Activated CD8-positive, alpha-beta T cell treated with anti-CD3 and anti-CD28 coated beads for 36 hours (primary cell): ENCODE data around the gene MRPL49. TPM values are rescaled to one million over a fixed set of nuclear protein-coding genes. Genes with fewer than 3 reads are reported as not detected.

Source experiments
- ATAC-seq: fragments of 200-7000 bp; cut with Tn5 transposase; one replicate; pipeline ENCODE4 v1.10.0; 2021; ENCODE audit warnings: mild to moderate bottlenecking, moderate library complexity
- CTCF ChIA-PET: fragments of 350-600 bp; sonication (Branson Sonifier 250); formaldehyde crosslinking; loops from one replicate; lab custom pipeline; 2021; ENCODE audit warnings: antibody characterized with exemption; lab: Charles Lee
- POLR2A ChIA-PET: fragments of 350-600 bp; sonication (Branson Sonifier 250); formaldehyde crosslinking; loops from one replicate; lab custom pipeline; 2021; ENCODE audit warnings: antibody characterized with exemption; lab: Charles Lee
- DNase-seq: peaks from one replicate; pipeline ENCODE4 v3.0.0-alpha.2; 2020
- H3K27ac Mint-ChIP-seq: one replicate; pipeline ENCODE4 v1.8.0; 2021; ENCODE audit warnings: mild to moderate bottlenecking, mixed read lengths
- H3K27me3 Mint-ChIP-seq: one replicate; pipeline ENCODE4 v1.8.0; 2021; ENCODE audit warnings: mixed read lengths
- H3K36me3 Mint-ChIP-seq: one replicate; pipeline ENCODE4 v1.8.0; 2021; ENCODE audit warnings: low read depth, mixed read lengths
- H3K4me1 Mint-ChIP-seq: one replicate; pipeline ENCODE4 v1.8.0; 2021; ENCODE audit warnings: low read depth, mixed read lengths
- H3K4me3 Mint-ChIP-seq: one replicate; pipeline ENCODE4 v1.8.0; 2021; ENCODE audit warnings: mild to moderate bottlenecking, moderate library complexity, mixed read lengths
- H3K9me3 Mint-ChIP-seq: one replicate; pipeline ENCODE4 v1.8.0; 2021; ENCODE audit warnings: mixed read lengths
- CTCF ChIP-seq: fragments of 200-600 bp; IDR thresholded peaks from one replicate; pipeline ENCODE4 v1.8.0; 2022; ENCODE audit warnings: antibody characterized with exemption, mild to moderate bottlenecking
- intact Hi-C: fragments of 100-400 bp; cut with micrococcal nuclease; formaldehyde crosslinking; loops from one replicate; pipeline ENCODE4 v1.10.0; 2022
- total RNA-seq, 2 experiments: library from RNA; stranded (reverse); gene quantifications; one replicate each; pipeline ENCODE4 v1.2.3, GENCODE V29; 2021

The MRPL49 gene
- total RNA-seq, 2 experiments from 2014 or later: 48.7 to 53.4 TPM

GRCh38 chr11:65134952-65135632 lies 13.0 kb downstream of the MRPL49 start:
- no peaks in the 10 kb centered on the region for H3K27me3 Mint-ChIP-seq
- H3K4me1 Mint-ChIP-seq: peaks cover 33% of the 10 kb centered on the region
- peak; percentile 89 for ATAC-seq
- intact Hi-C loops: no loop called here
- peak; percentile 92 for DNase-seq
- POLR2A ChIA-PET: interaction anchor here (0.5 to 7.8 kb wide), 24 partner anchors 8 to 1456 kb away, joined by 3 to 77 read pairs (median 4); partner anchors contain the start of genes ARL2, CAPN1, CDCA5 and FAU
- H3K36me3 Mint-ChIP-seq: peaks cover 12% of the 10 kb centered on the region
- no peak for TF ChIP-seq CTCF
- CTCF ChIA-PET: interaction anchor here (0.6 to 3.4 kb wide), 12 partner anchors 11 to 391 kb away, joined by 3 to 30 read pairs (median 6); partner anchors contain the start of genes ARL2, CAPN1, FAU and MRPL49
- H3K4me3 Mint-ChIP-seq: peak overlapping the region; percentile 100
- peak overlapping the region; percentile 100 for H3K27ac Mint-ChIP-seq
- H3K9me3 Mint-ChIP-seq: no peaks in the 10 kb centered on the region

- TF ChIP-seq CTCF: no peak
- ATAC-seq (no peak), DNase-seq (no peak)
- ChIA-PET POLR2A (interaction anchor here (0.7 to 7.8 kb wide), 21 partner anchors 9 to 277 kb away, joined by 3 to 77 read pairs (median 4); partner anchors contain the start of genes ARL2, CAPN1, CDCA5 and FAU), CTCF (interaction anchor here (0.6 to 3.4 kb wide), 11 partner anchors 11 to 391 kb away, joined by 3 to 30 read pairs (median 6); partner anchors contain the start of genes CAPN1, FAU, MRPL49 and RASGRP2)
- H3K36me3 Mint-ChIP-seq: peaks cover 12% of the 10 kb centered on the region
- H3K9me3 Mint-ChIP-seq: no peaks in the 10 kb centered on the region
- H3K27ac Mint-ChIP-seq: peak overlapping the region; percentile 100
- H3K4me1 Mint-ChIP-seq: peaks cover 33% of the 10 kb centered on the region
- H3K4me3 Mint-ChIP-seq: peak overlapping the region; percentile 100
- intact Hi-C loops: no loop called here
- H3K27me3 Mint-ChIP-seq: no peaks in the 10 kb centered on the region
These were observed 13.6 kb downstream of the MRPL49 start for GRCh38 chr11:65135633-65136145.

GRCh38 chr11:65136515-65137096 lies 14.5 kb downstream of the MRPL49 start:
- Mint-ChIP-seq H3K9me3 (no peaks in the 10 kb centered on the region), H3K27me3 (no peaks in the 10 kb centered on the region), H3K27ac (peak overlapping the region; percentile 87), H3K36me3 (peaks cover 7% of the 10 kb centered on the region), H3K4me3 (peak overlapping the region; percentile 100), H3K4me1 (peaks cover 31% of the 10 kb centered on the region)
- intact Hi-C loops: no loop called here
- no peak for ATAC-seq
- no peak for TF ChIP-seq CTCF
- ChIA-PET CTCF (interaction anchor here (0.7 to 3.4 kb wide), 5 partner anchors 11 to 193 kb away, joined by 3 to 30 read pairs (median 4); partner anchors contain the start of genes CAPN1, TM7SF2 and ZNHIT2), POLR2A (interaction anchor here (0.8 to 7.8 kb wide), 9 partner anchors 9 to 45 kb away, joined by 4 to 77 read pairs (median 10); partner anchors contain the start of genes CAPN1, FAU, MRPL49 and VPS51)
- DNase-seq: no peak

GRCh38 chr11:65141896-65142494 lies 19.9 kb downstream of the MRPL49 start:
- H3K4me3 Mint-ChIP-seq: no peak overlapping the region
- intact Hi-C loops: no loop called here
- H3K27ac Mint-ChIP-seq: no peak overlapping the region
- H3K36me3 Mint-ChIP-seq: no peaks in the 10 kb centered on the region
- TF ChIP-seq CTCF: no peak
- DNase-seq: no peak
- ChIA-PET POLR2A (interaction anchor here (0.6 kb wide), 1 partner anchor 307 kb away, joined by 3 read pairs; no protein-coding TSS in a partner anchor), CTCF (no interaction called here)
- H3K27me3 Mint-ChIP-seq: no peaks in the 10 kb centered on the region
- no peak for ATAC-seq
- no peaks in the 10 kb centered on the region for H3K9me3 Mint-ChIP-seq
- H3K4me1 Mint-ChIP-seq: peaks cover 5% of the 10 kb centered on the region
